PC-9 (cell line): ENCODE data around the gene GPSM1.

ENCODE experiments used
- EZH2 ChIP-seq: fragments of 200-600 bp; sonication (generic); IDR thresholded peaks from 2 replicates; pipeline ENCODE4 v1.8.0; 2017; ENCODE audit warnings: antibody characterized with exemption, low read depth
- TF ChIP-seq, protein P1 (sequence below): fragments of 200-600 bp; sonication (generic); conservative IDR thresholded peaks from 2 replicates; pipeline ENCODE4 v1.6.1; 2017; ENCODE audit warnings: mixed run types, antibody characterized with exemption, mild to moderate bottlenecking, moderate library complexity

DNA sequence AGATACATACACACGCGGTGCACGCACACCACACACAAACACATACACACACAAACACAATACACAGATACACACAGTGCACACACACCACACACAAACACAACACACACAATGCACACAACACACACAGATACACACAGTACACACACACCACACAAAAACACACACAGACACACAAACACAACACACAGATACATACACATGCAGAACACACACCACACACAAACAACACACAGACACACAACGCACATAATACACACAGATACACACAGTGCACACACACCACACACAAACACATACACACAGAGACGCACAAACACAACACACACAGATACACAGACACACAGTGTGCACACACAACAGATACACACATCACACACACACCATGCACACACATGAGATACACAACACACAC, 17.5 kb upstream of the GPSM1 start:
- TF ChIP-seq, protein P1, sequence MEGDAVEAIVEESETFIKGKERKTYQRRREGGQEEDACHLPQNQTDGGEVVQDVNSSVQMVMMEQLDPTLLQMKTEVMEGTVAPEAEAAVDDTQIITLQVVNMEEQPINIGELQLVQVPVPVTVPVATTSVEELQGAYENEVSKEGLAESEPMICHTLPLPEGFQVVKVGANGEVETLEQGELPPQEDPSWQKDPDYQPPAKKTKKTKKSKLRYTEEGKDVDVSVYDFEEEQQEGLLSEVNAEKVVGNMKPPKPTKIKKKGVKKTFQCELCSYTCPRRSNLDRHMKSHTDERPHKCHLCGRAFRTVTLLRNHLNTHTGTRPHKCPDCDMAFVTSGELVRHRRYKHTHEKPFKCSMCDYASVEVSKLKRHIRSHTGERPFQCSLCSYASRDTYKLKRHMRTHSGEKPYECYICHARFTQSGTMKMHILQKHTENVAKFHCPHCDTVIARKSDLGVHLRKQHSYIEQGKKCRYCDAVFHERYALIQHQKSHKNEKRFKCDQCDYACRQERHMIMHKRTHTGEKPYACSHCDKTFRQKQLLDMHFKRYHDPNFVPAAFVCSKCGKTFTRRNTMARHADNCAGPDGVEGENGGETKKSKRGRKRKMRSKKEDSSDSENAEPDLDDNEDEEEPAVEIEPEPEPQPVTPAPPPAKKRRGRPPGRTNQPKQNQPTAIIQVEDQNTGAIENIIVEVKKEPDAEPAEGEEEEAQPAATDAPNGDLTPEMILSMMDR, result no peak
- no peak for TF ChIP-seq EZH2
